Activated CD8-positive, alpha-beta memory T cell treated with anti-CD3 and anti-CD28 coated beads for 36 hours (primary cell): ENCODE measurements around the gene COL7A1. TPM values are rescaled to one million over a fixed set of nuclear protein-coding genes. Genes with fewer than 3 reads are reported as not detected.

Experiments
- CTCF ChIA-PET: fragments of 350-600 bp; sonication (Branson Sonifier 250); formaldehyde crosslinking; loops from one replicate; lab custom pipeline; 2021; ENCODE audit warnings: antibody characterized with exemption; lab: Charles Lee
- POLR2A ChIA-PET: fragments of 350-600 bp; sonication (Branson Sonifier 250); formaldehyde crosslinking; loops from one replicate; lab custom pipeline; 2021; ENCODE audit warnings: antibody characterized with exemption; lab: Charles Lee
- total RNA-seq, 2 experiments: library from RNA; stranded (reverse); gene quantifications; one replicate each; pipeline ENCODE4 v1.2.3, GENCODE V29; 2021

Gene COL7A1
- total RNA-seq, 2 experiments from 2014 or later, result 0.99 to 1.3 TPM

GRCh38 chr3:48596676-48597407 is 1.7 kb upstream of the COL7A1 start:
- ChIA-PET POLR2A (no interaction called here), CTCF (interaction anchor here (1.0 kb wide), 1 partner anchor 10 kb away, joined by 3 read pairs; no protein-coding TSS in a partner anchor)

GRCh38 chr3:48596157-48596556 is 1.0 kb upstream of the COL7A1 start:
- CTCF ChIA-PET, result no interaction called here
- POLR2A ChIA-PET, result no interaction called here

- CTCF ChIA-PET, result no interaction called here
These were observed 495 bp upstream of the COL7A1 start for GRCh38 chr3:48595526-48596121.

GRCh38 chr3:48594417-48595049 is 596 bp downstream of the COL7A1 start:
- CTCF ChIA-PET, result interaction anchor here (0.7 kb wide), 1 partner anchor 97 kb away, joined by 3 read pairs; no protein-coding TSS in a partner anchor
- POLR2A ChIA-PET, result interaction anchor here (0.5 kb wide), 1 partner anchor 152 kb away, joined by 11 read pairs; no protein-coding TSS in a partner anchor

More at GRCh38 chr3:48595526-48596121, 495 bp upstream of the COL7A1 start:
- POLR2A ChIA-PET, result no interaction called here

GRCh38 chr3:48593337-48593736 is 1.8 kb downstream of the COL7A1 start:
- ChIA-PET CTCF (no interaction called here), POLR2A (no interaction called here)

- ChIA-PET POLR2A (no interaction called here), CTCF (no interaction called here)
These were observed 2.5 kb downstream of the COL7A1 start for GRCh38 chr3:48592519-48593087.

GRCh38 chr3:48591886-48592518 is 3.1 kb downstream of the COL7A1 start:
- CTCF ChIA-PET, result no interaction called here

GRCh38 chr3:48591436-48591835 is 3.7 kb downstream of the COL7A1 start:
- ChIA-PET POLR2A (no interaction called here), CTCF (no interaction called here)

More at GRCh38 chr3:48591886-48592518, 3.1 kb downstream of the COL7A1 start:
- POLR2A ChIA-PET, result no interaction called here

- CTCF ChIA-PET, result no interaction called here
- POLR2A ChIA-PET, result no interaction called here
These were observed 6.9 kb downstream of the COL7A1 start for GRCh38 chr3:48588230-48588629.

GRCh38 chr3:48587686-48588085 is 7.4 kb downstream of the COL7A1 start:
- CTCF ChIA-PET, result no interaction called here

GRCh38 chr3:48585411-48585810 is 9.7 kb downstream of the COL7A1 start:
- CTCF ChIA-PET, result no interaction called here
- POLR2A ChIA-PET, result no interaction called here

More at GRCh38 chr3:48587686-48588085, 7.4 kb downstream of the COL7A1 start:
- POLR2A ChIA-PET, result no interaction called here

GRCh38 chr3:48584836-48585235 is 10.3 kb downstream of the COL7A1 start:
- ChIA-PET POLR2A (no interaction called here), CTCF (no interaction called here)

GRCh38 chr3:48581621-48582481 is 13.3 kb downstream of the COL7A1 start:
- ChIA-PET CTCF (interaction anchor here (1.4 kb wide), 1 partner anchor 23 kb away, joined by 4 read pairs; no protein-coding TSS in a partner anchor), POLR2A (no interaction called here)

- CTCF ChIA-PET, result no interaction called here
- POLR2A ChIA-PET, result no interaction called here
These were observed 18.5 kb downstream of the COL7A1 start for GRCh38 chr3:48576647-48577046.

- POLR2A ChIA-PET, result no interaction called here
- CTCF ChIA-PET, result interaction anchor here (0.6 kb wide), 1 partner anchor 26 kb away, joined by 4 read pairs; no protein-coding TSS in a partner anchor
These were observed 19.8 kb downstream of the COL7A1 start for GRCh38 chr3:48575366-48575765.

GRCh38 chr3:48573973-48574585 is 21.1 kb downstream of the COL7A1 start:
- CTCF ChIA-PET, result no interaction called here
- POLR2A ChIA-PET, result no interaction called here

GRCh38 chr3:48572517-48572916 is 22.6 kb downstream of the COL7A1 start:
- ChIA-PET POLR2A (no interaction called here), CTCF (interaction anchor here (1.0 to 1.6 kb wide), 2 partner anchors 63 to 136 kb away, joined by 4 to 5 read pairs; partner anchors contain the start of gene SLC26A6)

GRCh38 chr3:48571938-48572337 is 23.2 kb downstream of the COL7A1 start:
- ChIA-PET POLR2A (no interaction called here), CTCF (interaction anchor here (1.6 kb wide), 1 partner anchor 135 kb away, joined by 5 read pairs; no protein-coding TSS in a partner anchor)
